Osteocyte (in vitro differentiated cells): ENCODE data around the gene HLA-B. TPM values are rescaled to one million over a fixed set of nuclear protein-coding genes. Genes with fewer than 3 reads are reported as not detected.

Experiments used
- DNase-seq: peaks from one replicate; pipeline ENCODE4 v3.0.0; 2021; ENCODE audit warnings: mixed read lengths; ENCODE audit not compliant: unreplicated experiment; ENCODE audit errors: extremely low spot score
- H3K27ac Mint-ChIP-seq: one replicate; pipeline ENCODE4 v1.8.0; 2021; ENCODE audit warnings: mild to moderate bottlenecking, mixed read lengths; ENCODE audit not compliant: unreplicated experiment
- H3K27me3 Mint-ChIP-seq: one replicate; pipeline ENCODE4 v1.8.0; 2021; ENCODE audit warnings: mixed read lengths; ENCODE audit not compliant: unreplicated experiment
- H3K36me3 Mint-ChIP-seq: one replicate; pipeline ENCODE4 v1.8.0; 2021; ENCODE audit warnings: mixed read lengths; ENCODE audit not compliant: unreplicated experiment
- H3K4me1 Mint-ChIP-seq: one replicate; pipeline ENCODE4 v1.8.0; 2021; ENCODE audit warnings: mixed read lengths; ENCODE audit not compliant: unreplicated experiment
- H3K4me3 Mint-ChIP-seq: one replicate; pipeline ENCODE4 v1.8.0; 2021; ENCODE audit warnings: mild to moderate bottlenecking, moderate library complexity, mixed read lengths; ENCODE audit not compliant: unreplicated experiment
- H3K9me3 Mint-ChIP-seq: one replicate; pipeline ENCODE4 v1.8.0; 2021; ENCODE audit warnings: mixed read lengths; ENCODE audit not compliant: unreplicated experiment
- total RNA-seq: library from RNA; stranded (reverse); gene quantifications from 2 replicates; pipeline ENCODE4 v1.2.1, GENCODE V29; 2021
- TF ChIP-seq, protein P1 (sequence below): fragments of 200-600 bp; sonication (generic); IDR thresholded peaks from 2 replicates; pipeline ENCODE4 v1.5.0; 2021; ENCODE audit warnings: antibody characterized with exemption, mild to moderate bottlenecking, moderate library complexity

The HLA-B gene
- total RNA-seq, 1 donor from 2014 or later: 642 TPM

DNA sequence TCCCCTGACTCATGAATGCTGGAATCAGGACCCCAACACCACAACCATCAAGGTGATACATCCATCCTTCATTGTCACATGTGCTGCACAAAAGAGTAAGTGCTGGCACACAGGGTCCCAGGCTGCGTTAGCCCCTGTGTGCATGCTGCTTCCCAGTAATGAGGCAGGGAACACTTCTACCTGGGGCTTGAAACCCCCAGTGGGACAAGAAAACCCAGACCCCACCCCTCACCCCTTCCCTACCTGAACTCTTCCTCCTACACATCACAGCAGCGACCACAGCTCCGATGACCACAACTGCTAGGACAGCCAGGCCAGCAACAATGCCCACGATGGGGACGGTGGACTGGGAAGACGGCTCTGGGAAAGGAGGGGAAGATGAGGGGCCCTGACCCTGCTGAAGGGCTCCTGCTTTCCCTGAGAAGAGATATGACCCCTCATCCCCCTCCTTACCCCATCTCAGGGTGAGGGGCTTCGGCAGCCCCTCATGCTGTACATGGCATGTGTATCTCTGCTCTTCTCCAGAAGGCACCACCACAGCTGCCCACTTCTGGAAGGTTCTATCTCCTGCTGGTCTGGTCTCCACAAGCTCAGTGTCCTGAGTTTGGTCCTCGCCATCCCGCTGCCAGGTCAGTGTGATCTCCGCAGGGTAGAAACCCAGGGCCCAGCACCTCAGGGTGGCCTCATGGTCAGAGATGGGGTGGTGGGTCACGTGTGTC, 2.0 kb downstream of the HLA-B start:
- Mint-ChIP-seq H3K36me3 (peaks cover 23% of the 10 kb centered on the region), H3K9me3 (no peaks in the 10 kb centered on the region), H3K4me3 (peak overlapping the region; percentile 71), H3K27ac (no peak overlapping the region), H3K27me3 (peaks cover 51% of the 10 kb centered on the region), H3K4me1 (peaks cover 23% of the 10 kb centered on the region)
- DNase-seq: no peak
- TF ChIP-seq, protein P1, sequence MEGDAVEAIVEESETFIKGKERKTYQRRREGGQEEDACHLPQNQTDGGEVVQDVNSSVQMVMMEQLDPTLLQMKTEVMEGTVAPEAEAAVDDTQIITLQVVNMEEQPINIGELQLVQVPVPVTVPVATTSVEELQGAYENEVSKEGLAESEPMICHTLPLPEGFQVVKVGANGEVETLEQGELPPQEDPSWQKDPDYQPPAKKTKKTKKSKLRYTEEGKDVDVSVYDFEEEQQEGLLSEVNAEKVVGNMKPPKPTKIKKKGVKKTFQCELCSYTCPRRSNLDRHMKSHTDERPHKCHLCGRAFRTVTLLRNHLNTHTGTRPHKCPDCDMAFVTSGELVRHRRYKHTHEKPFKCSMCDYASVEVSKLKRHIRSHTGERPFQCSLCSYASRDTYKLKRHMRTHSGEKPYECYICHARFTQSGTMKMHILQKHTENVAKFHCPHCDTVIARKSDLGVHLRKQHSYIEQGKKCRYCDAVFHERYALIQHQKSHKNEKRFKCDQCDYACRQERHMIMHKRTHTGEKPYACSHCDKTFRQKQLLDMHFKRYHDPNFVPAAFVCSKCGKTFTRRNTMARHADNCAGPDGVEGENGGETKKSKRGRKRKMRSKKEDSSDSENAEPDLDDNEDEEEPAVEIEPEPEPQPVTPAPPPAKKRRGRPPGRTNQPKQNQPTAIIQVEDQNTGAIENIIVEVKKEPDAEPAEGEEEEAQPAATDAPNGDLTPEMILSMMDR: no peak

DNA sequence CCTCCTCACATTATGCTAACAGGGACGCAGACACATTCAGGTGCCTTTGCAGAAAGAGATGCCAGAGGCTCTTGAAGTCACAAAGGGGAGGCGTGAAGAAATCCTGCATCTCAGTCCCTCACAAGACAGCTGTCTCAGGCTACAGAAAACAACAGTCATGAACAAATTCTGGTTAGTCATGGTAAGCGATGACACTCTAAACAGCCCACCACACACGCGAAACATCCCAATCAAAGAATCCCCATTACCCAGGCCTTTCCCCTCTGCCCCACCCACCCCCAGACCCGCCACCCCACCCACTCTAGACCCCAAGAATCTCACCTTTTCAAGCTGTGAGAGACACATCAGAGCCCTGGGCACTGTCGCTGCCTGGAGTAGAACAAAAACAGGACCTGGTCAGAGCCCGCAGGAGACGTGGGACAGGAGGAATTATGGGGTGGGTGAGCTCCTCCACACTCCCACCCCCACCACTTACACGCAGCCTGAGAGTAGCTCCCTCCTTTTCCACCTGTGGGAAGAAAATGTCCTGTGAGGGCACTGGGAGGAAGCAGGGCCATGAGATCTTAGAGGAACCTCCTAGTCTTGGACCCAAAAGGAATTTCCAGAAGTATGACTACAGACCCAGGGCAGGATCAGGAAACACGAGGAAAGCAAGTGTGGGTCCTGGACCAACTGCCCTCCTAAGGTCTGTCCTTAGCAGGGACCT, 2.7 kb downstream of the HLA-B start:
- H3K4me3 Mint-ChIP-seq: peak overlapping the region; percentile 19

DNA sequence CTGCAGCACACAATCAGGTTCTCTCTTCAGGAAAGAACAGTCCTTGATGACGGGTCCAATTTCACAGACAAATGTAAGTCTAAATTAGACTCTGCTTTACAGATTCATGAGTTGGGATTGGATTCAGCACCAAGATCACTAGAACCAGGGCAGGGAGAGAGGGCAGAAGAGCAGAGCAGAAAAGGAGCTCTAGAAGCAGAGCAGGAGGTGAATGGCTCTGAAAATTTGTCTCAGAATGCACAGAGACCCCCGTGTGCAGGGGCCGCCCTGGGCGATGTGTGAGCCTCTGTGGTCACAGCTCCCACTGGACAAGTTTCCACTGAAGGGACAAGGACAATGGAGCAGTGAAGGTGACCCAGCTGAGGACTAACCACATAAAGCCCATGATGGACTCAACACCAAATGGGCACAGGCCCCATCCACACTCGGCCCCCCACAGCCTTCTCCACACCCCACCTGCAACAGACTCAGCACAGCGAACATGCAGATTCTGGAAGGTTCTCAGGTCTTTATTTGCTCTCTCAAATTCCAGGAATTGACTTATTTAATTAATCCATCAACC, 3.5 kb downstream of the HLA-B start:
- Mint-ChIP-seq H3K9me3 (no peaks in the 10 kb centered on the region), H3K4me3 (no peak overlapping the region), H3K36me3 (peaks cover 23% of the 10 kb centered on the region), H3K27ac (no peak overlapping the region), H3K27me3 (peaks cover 50% of the 10 kb centered on the region), H3K4me1 (peaks cover 23% of the 10 kb centered on the region)
- DNase-seq: no peak
- TF ChIP-seq, protein P1: no peak

More for the DNA sequence above, 2.7 kb downstream of the HLA-B start:
- no peak overlapping the region for H3K27ac Mint-ChIP-seq
- H3K27me3 Mint-ChIP-seq: peaks cover 53% of the 10 kb centered on the region
- no peak for DNase-seq
- H3K36me3 Mint-ChIP-seq: peaks cover 23% of the 10 kb centered on the region
- no peaks in the 10 kb centered on the region for H3K9me3 Mint-ChIP-seq
- TF ChIP-seq, protein P1: no peak
- H3K4me1 Mint-ChIP-seq: peaks cover 23% of the 10 kb centered on the region

DNA sequence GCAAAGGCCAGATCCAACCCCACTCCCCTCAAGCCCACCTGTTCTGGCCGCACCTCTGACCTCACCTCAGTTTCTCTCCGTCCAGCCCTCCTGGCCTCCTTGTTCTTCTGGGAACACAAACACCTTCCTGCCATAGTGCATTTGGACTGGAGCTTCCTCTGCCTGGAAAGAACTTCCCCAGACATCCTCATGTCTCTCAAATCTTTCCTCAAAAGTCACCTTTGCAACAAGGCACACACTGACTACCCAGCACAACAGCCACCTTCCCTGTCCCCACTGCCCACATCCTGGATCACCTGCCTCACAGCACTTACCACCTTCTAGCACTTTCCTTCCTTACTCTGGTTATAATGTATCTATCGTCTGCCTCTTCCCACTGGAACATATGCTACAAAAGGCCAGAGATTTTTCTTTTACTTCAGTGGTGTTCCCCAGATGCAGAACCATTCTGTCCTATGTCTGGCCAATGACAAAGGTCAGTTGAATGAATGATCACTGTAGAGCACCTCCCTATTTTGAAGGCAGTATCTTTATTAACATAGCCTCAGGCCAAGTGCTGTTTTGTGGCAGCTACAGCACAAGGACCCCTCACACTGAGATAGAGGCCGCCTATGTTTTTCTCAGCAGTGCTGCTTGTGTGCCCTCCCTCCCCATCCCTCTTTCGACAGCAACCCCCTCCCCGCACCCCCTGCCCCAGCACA, 4.1 kb downstream of the HLA-B start:
- peaks cover 50% of the 10 kb centered on the region for H3K27me3 Mint-ChIP-seq
- TF ChIP-seq, protein P1: no peak
- peaks cover 23% of the 10 kb centered on the region for H3K36me3 Mint-ChIP-seq
- no peaks in the 10 kb centered on the region for H3K9me3 Mint-ChIP-seq
- DNase-seq: no peak
- no peak overlapping the region for H3K4me3 Mint-ChIP-seq
- H3K4me1 Mint-ChIP-seq: peaks cover 20% of the 10 kb centered on the region
- H3K27ac Mint-ChIP-seq: no peak overlapping the region
